Limb (tissue), 2 donors: ENCODE data around the gene COX7A2.

Source experiments
- DNase-seq, 2 donors: peaks; one replicate each; pipeline ENCODE4 v3.0.0-alpha.2; 2016; ENCODE audit errors: extremely low spot score in 2 of 2

Gene COX7A2

DNA sequence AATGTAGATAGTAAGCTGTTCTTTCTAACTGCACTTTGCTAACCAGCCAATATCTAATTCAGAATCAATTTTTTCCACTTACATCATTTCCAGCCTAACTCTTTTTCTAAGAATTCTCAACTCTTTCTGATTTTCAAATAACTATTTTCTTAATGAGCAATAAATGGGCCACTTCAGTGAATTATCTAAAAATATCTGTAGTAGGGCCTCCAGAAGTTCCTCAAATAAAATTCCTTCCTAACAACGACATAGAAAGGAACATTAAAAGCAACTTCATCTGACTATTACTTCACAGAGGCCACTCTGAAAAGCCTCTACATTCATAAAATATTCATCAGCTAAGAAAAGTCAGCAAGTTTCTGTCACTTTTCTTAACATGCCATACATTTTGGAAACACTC lies 42.6 kb downstream of the COX7A2 start:
- no peak for DNase-seq

DNA sequence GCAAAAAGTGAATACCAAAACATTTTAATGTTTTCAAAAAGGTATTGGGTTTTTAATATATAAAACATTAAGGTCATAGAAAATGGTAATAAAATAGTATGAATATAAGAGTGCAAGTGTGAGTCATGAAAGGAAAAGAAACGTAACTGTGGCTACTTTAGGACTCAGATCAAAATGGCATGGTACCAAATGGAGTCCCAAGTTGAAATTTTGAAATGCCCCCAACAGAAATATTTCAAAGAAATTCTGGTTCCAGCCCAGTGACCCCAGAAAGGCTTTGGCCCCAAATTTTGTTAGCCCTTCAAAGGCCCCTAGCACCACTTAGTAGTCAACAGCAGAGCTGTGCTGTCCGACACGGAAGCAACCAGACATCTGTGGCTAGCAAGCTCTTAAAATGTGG lies 43.7 kb downstream of the COX7A2 start:
- no peak for DNase-seq

DNA sequence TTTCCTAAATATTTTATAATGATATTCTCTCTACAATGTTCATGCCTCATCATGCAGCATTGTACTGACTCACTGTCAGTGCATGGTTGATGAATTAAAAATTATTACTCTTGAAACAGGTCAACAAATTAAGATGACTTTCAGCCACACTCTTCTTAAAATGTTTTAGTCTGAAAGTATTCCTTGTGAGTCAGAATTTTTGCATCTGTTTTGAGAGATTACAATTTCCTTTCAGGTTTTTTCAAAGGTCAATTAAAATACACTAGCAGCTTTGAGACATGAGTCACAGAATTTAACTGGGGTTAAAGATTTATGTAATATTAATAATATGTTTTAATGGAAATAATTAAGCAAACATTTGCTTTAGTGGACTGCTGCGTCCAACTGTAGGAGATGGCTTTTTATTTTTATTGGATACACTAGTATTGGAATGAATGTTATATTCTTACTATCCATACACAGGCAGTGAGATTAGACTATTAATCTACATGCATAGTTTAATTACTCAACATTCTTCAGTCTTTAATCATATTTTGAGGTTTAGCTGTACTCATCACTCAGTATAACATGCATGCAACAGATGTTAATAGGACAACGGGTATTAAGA lies 47.4 kb downstream of the COX7A2 start:
- no peak for DNase-seq

DNA sequence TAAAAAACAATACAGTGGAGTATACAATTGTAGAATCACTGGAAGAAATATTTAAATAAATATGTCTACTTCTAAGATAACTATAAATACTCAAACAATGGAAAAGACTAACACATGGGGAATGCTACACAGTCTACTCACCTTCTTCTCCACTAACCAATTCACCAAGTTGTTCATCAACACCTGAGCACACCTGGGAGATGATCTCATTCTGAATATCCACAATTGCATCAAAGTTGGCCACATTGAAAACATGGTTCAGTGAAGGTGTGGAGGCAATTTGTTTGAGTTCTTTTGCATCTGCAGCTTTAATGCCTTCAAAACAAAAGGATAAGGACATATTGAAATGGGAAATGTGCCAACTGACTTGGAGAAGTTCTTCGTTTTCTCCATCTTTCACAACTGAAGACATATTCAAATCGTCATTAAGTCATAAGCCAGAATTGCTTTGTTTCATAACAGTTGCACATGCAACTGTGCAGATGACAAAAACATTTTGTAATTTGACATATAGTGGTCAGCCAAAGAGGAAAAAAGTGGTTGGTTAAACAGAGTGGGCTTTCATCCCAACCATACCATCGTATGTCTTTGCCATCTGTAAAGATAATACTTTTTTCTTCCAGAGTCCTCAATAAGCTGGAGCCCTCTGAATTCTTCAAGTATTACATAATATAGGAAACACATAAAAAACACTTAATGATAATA lies 55.2 kb downstream of the COX7A2 start:
- DNase-seq = no peak
